ENCODE measurements around the gene TRPM6.

DNA sequence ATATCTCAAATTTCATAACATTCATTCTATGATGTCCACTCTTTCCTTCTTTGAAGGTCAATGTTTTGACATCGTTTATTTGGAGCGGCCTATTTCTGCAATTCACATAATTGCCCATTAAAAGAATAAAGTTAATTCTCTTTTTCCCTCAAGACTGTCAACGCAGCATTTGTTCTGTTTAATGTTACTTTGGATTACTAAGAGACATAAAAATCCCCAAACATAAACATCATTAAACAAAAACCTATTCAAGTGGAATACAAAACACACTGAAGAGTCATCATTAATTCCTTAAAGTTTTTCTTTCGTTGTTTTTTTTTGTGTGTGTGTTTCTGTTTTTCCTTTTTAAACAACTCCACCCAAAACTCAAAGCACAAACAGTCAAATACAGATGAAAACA, 151.1 kb downstream of the TRPM6 start:
- TF ChIP-seq, protein P1, sequence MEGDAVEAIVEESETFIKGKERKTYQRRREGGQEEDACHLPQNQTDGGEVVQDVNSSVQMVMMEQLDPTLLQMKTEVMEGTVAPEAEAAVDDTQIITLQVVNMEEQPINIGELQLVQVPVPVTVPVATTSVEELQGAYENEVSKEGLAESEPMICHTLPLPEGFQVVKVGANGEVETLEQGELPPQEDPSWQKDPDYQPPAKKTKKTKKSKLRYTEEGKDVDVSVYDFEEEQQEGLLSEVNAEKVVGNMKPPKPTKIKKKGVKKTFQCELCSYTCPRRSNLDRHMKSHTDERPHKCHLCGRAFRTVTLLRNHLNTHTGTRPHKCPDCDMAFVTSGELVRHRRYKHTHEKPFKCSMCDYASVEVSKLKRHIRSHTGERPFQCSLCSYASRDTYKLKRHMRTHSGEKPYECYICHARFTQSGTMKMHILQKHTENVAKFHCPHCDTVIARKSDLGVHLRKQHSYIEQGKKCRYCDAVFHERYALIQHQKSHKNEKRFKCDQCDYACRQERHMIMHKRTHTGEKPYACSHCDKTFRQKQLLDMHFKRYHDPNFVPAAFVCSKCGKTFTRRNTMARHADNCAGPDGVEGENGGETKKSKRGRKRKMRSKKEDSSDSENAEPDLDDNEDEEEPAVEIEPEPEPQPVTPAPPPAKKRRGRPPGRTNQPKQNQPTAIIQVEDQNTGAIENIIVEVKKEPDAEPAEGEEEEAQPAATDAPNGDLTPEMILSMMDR (IDR thresholded peaks at IDR 0.05): no peak
- TF ChIP-seq EP300 (IDR thresholded peaks at IDR 0.05) (no peak), POLR2A (IDR thresholded peaks at IDR 0.05) (no peak)
